Naive thymus-derived CD4-positive, alpha-beta T cell (primary cell): Measurements from ENCODE around the gene TBCA. TPM values are rescaled to one million over a fixed set of nuclear protein-coding genes. Genes with fewer than 3 reads are reported as not detected.

Source experiments
- ATAC-seq: fragments of 150-1000 bp; cut with Tn5 transposase; 2 replicates; pipeline ENCODE4 v1.10.0; 2021; ENCODE audit warnings: mild to moderate bottlenecking, moderate library complexity
- CTCF ChIA-PET: fragments of 350-600 bp; sonication (Branson Sonifier 250); formaldehyde crosslinking; loops from one replicate; lab custom pipeline; 2021; ENCODE audit warnings: antibody characterized with exemption; lab: Charles Lee
- POLR2A ChIA-PET: fragments of 350-600 bp; sonication (Branson Sonifier 250); formaldehyde crosslinking; loops from one replicate; lab custom pipeline; 2021; ENCODE audit warnings: antibody characterized with exemption, inconsistent platforms; lab: Charles Lee
- DNase-seq, 9 donors: peaks; one replicate each; pipeline versions ENCODE4 v3.0.0 to v3.0.0-alpha.2; 2020 to 2022; ENCODE audit warnings: mixed read lengths in 1 of 9
- H3K27ac ChIP-seq: one replicate; pipeline ENCODE4 v1.7.0; 2013; ENCODE audit warnings: mild to moderate bottlenecking, low read depth, low read length, moderate library complexity
- H3K27me3 ChIP-seq, 2 donors: one replicate each; pipeline ENCODE4 v1.7.0; 2013; ENCODE audit warnings: low read length in 2 of 2, mild to moderate bottlenecking in 2 of 2, moderate library complexity in 2 of 2; ENCODE audit not compliant: control insufficient read depth in 2 of 2, insufficient read depth in 2 of 2
- H3K36me3 ChIP-seq, 3 experiments: 1 replicate in 2 of 3; 2 replicates in 1 of 3; pipeline ENCODE4 v1.7.0; 2013; ENCODE audit warnings: low read length in 3 of 3, mild to moderate bottlenecking in 3 of 3, moderate library complexity in 1 of 3; ENCODE audit not compliant: insufficient read depth in 3 of 3, control insufficient read depth in 2 of 3
- H3K4me1 ChIP-seq, 2 donors: one replicate each; pipeline ENCODE4 v1.7.0; 2013; ENCODE audit warnings: low read length in 2 of 2, mild to moderate bottlenecking in 2 of 2, moderate library complexity in 1 of 2; ENCODE audit not compliant: control insufficient read depth in 2 of 2, insufficient read depth in 2 of 2
- H3K4me3 ChIP-seq: 2 replicates; pipeline ENCODE4 v1.7.0; 2013; ENCODE audit warnings: mild to moderate bottlenecking, low read length
- H3K9me3 ChIP-seq, 3 experiments: 1 replicate in 2 of 3; 2 replicates in 1 of 3; pipeline ENCODE4 v1.7.0; 2013; ENCODE audit warnings: low read length in 3 of 3; ENCODE audit not compliant: control insufficient read depth in 2 of 3
- H3K27ac Mint-ChIP-seq, 9 donors: one replicate each; pipeline ENCODE4 v1.8.0; 2020 to 2022; ENCODE audit warnings: mixed read lengths in 9 of 9, mild to moderate bottlenecking in 8 of 9, moderate library complexity in 5 of 9, inconsistent platforms in 2 of 9
- H3K27me3 Mint-ChIP-seq, 5 donors: one replicate each; pipeline ENCODE4 v1.8.0; 2021 to 2022; ENCODE audit warnings: mixed read lengths in 5 of 5, mild to moderate bottlenecking in 1 of 5
- H3K36me3 Mint-ChIP-seq, 5 donors: one replicate each; pipeline ENCODE4 v1.8.0; 2020 to 2022; ENCODE audit warnings: mixed read lengths in 5 of 5, mild to moderate bottlenecking in 3 of 5, inconsistent platforms in 1 of 5
- H3K4me1 Mint-ChIP-seq, 7 donors: one replicate each; pipeline ENCODE4 v1.8.0; 2020 to 2022; ENCODE audit warnings: mixed read lengths in 7 of 7, mild to moderate bottlenecking in 3 of 7, inconsistent platforms in 1 of 7
- H3K4me3 Mint-ChIP-seq, 10 donors: one replicate each; pipeline ENCODE4 v1.8.0; 2020 to 2022; ENCODE audit warnings: mild to moderate bottlenecking in 10 of 10, mixed read lengths in 10 of 10, moderate library complexity in 6 of 10, inconsistent platforms in 2 of 10
- H3K9me3 Mint-ChIP-seq, 11 donors: one replicate each; pipeline ENCODE4 v1.8.0; 2020 to 2022; ENCODE audit warnings: mixed read lengths in 11 of 11, mild to moderate bottlenecking in 4 of 11, inconsistent platforms in 1 of 11, moderate library complexity in 1 of 11
- intact Hi-C, 2 donors: fragments of 100-400 bp; cut with micrococcal nuclease; formaldehyde crosslinking; loops; one replicate each; pipeline ENCODE4 v1.15.1; 2023
- polyA plus RNA-seq, 2 donors: library from polyadenylated mRNA; unstranded; fragments of 300-500 nt; fragmentation: Illumina TruSeq; gene quantifications; one replicate each; pipeline ENCODE4 v1.2.3, GENCODE V29; 2021
- total RNA-seq, 6 experiments: library from RNA in 5 of 6; stranded (reverse) in 5 of 6; gene quantifications; 1 replicate in 5 of 6; 2 replicates in 1 of 6; pipeline ENCODE4 v1.2.3 and lab custom pipeline; 2021 to 2026

Gene TBCA
- total and polyA plus RNA-seq, 7 experiments from 2014 or later, result 71.3 to 141 (median 96.3) TPM

GRCh38 chr5:77725616-77726015 lies 50.5 kb downstream of the TBCA start:
- H3K27ac ChIP-seq, result no peak overlapping the region
- ChIA-PET CTCF (no interaction called here), POLR2A (no interaction called here)
- H3K9me3 Mint-ChIP-seq, result no peaks in the 10 kb centered on the region
- peaks cover 0 to 22% (median 5%) of the 10 kb centered on the region in 5 donors for H3K36me3 Mint-ChIP-seq
- H3K4me1 Mint-ChIP-seq, result peaks cover 2 to 59% (median 36%) of the 10 kb centered on the region in 7 donors
- H3K4me3 ChIP-seq, result no peak overlapping the region
- H3K4me3 Mint-ChIP-seq, result no peak overlapping the region
- no peaks in the 10 kb centered on the region for H3K27me3 Mint-ChIP-seq
- DNase-seq, result no peak
- no peaks in the 10 kb centered on the region for H3K27me3 ChIP-seq
- no peaks in the 10 kb centered on the region for H3K4me1 ChIP-seq
- intact Hi-C loops, result no loop called here
- ATAC-seq, result no peak
- H3K9me3 ChIP-seq, result no peaks in the 10 kb centered on the region
- H3K36me3 ChIP-seq, result no peaks in the 10 kb centered on the region
- no peak overlapping the region for H3K27ac Mint-ChIP-seq

DNA sequence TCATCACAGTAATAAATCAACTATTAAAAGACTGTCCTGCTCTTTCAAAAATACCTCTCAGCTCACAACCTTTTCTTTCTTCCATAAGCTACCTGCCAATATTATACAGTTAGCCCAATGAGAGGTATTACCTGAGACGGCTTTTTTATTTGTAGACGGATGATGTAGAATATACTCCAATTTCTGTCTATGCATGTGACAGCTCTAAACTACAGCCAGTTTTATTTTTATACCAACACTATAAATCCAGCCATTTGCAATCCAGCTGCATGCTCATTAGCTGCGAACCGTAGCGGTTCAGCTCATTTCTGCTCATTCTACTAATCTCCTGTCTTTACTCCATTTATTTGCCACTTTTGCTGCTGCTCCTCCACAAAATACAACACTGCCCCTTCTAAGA lies 51.2 kb downstream of the TBCA start:
- no peaks in the 10 kb centered on the region for H3K9me3 ChIP-seq
- POLR2A ChIA-PET, result no interaction called here
- H3K4me3 ChIP-seq, result no peak overlapping the region
- no peaks in the 10 kb centered on the region for H3K36me3 ChIP-seq
- H3K27me3 ChIP-seq, result no peaks in the 10 kb centered on the region
- peaks cover 0 to 1% of the 10 kb centered on the region in 2 donors for H3K4me1 ChIP-seq
- intact Hi-C loops, result no loop called here
- ATAC-seq, result no peak
- H3K27ac ChIP-seq, result no peak overlapping the region
- H3K36me3 Mint-ChIP-seq, result peaks cover 0 to 20% (median 4%) of the 10 kb centered on the region in 5 donors
- CTCF ChIA-PET, result no interaction called here
- H3K4me1 Mint-ChIP-seq, result peaks cover 4 to 57% (median 36%) of the 10 kb centered on the region in 7 donors
- DNase-seq, result no peak
- H3K9me3 Mint-ChIP-seq, result no peaks in the 10 kb centered on the region
- H3K4me3 Mint-ChIP-seq, result no peak overlapping the region
- no peaks in the 10 kb centered on the region for H3K27me3 Mint-ChIP-seq
- no peak overlapping the region for H3K27ac Mint-ChIP-seq

- Histone ChIP-seq H3K4me1 (peaks cover 0 to 4% of the 10 kb centered on the region in 2 donors), H3K27ac (no peak overlapping the region), H3K9me3 (no peaks in the 10 kb centered on the region), H3K4me3 (no peak overlapping the region), H3K36me3 (no peaks in the 10 kb centered on the region), H3K27me3 (no peaks in the 10 kb centered on the region)
- intact Hi-C loops, result no loop called here
- Mint-ChIP-seq H3K4me3 (no peak overlapping the region), H3K27ac (peak overlapping the region in 3 of 9 donors; percentile 3 to 8 (median 5)), H3K9me3 (no peaks in the 10 kb centered on the region), H3K27me3 (no peaks in the 10 kb centered on the region), H3K36me3 (peaks cover 0 to 25% (median 4%) of the 10 kb centered on the region in 5 donors), H3K4me1 (peaks cover 8 to 50% (median 25%) of the 10 kb centered on the region in 7 donors)
- DNase-seq, result no peak
- ATAC-seq, result no peak
- CTCF ChIA-PET, result interaction anchor here (0.6 to 0.7 kb wide), 2 partner anchors 17 to 1413 kb away, joined by 3 read pairs; no protein-coding TSS in a partner anchor
- POLR2A ChIA-PET, result no interaction called here
These were observed 56.3 kb downstream of the TBCA start for GRCh38 chr5:77719666-77720363.

- Histone ChIP-seq H3K4me3 (no peak overlapping the region), H3K27ac (no peak overlapping the region), H3K36me3 (no peaks in the 10 kb centered on the region), H3K9me3 (no peaks in the 10 kb centered on the region), H3K27me3 (no peaks in the 10 kb centered on the region), H3K4me1 (peaks cover 0 to 4% of the 10 kb centered on the region in 2 donors)
- intact Hi-C loops, result no loop called here
- Mint-ChIP-seq H3K4me3 (peak overlapping the region in 1 of 10 donors; percentile 37), H3K27me3 (no peaks in the 10 kb centered on the region), H3K27ac (peak overlapping the region in 2 of 9 donors; percentile 25 to 38), H3K36me3 (peaks cover 0 to 26% (median 4%) of the 10 kb centered on the region in 5 donors), H3K4me1 (peaks cover 8 to 49% (median 24%) of the 10 kb centered on the region in 7 donors), H3K9me3 (no peaks in the 10 kb centered on the region)
- ATAC-seq, result no peak
- DNase-seq, result no peak
- ChIA-PET POLR2A (no interaction called here), CTCF (interaction anchor here (0.7 kb wide), 1 partner anchor 1414 kb away, joined by 3 read pairs; no protein-coding TSS in a partner anchor)
These were observed 57.1 kb downstream of the TBCA start for GRCh38 chr5:77718934-77719610.

DNA sequence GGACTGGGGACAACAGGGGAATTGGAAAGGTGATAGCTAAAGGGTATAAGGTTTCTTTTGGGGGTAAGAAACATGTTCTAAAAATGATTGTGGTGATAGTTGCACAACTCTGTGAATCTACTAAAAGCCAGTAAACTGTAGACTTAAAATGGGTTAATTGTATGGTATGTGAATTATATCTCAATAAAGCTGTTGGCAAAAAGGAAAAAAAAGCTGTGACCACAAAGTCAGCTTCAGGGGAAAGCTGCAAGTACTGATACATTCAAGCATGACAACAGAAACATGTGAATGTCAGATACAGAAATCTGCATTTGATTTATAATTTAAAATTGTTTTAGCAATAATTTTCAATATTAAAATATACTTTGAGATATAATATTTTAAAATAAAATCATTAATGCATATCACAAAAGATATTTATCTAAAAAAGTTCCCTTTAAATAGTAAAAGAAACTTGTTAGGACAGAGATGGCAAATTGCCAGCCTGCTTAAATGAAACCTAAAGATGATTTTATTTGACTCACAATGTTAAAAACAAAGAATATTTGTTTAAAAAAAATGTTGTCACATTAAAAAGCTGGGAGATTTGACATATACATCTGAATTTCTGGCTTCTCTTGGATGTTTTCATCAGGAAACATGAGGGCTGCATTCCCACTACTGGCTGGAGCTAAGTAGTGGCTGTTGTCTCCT lies 66.0 kb downstream of the TBCA start:
- peaks cover 0 to 1% (median 0%) of the 10 kb centered on the region in 11 donors for H3K9me3 Mint-ChIP-seq
- Histone ChIP-seq H3K27me3 (no peaks in the 10 kb centered on the region), H3K4me3 (no peak overlapping the region), H3K36me3 (peaks cover 0 to 24% (median 11%) of the 10 kb centered on the region in 3 experiments), H3K9me3 (no peaks in the 10 kb centered on the region), H3K4me1 (peaks cover 0 to 4% of the 10 kb centered on the region in 2 donors), H3K27ac (no peak overlapping the region)
- peaks cover 0 to 14% (median 7%) of the 10 kb centered on the region in 7 donors for H3K4me1 Mint-ChIP-seq
- no peak overlapping the region for H3K4me3 Mint-ChIP-seq
- DNase-seq (no peak), ATAC-seq (no peak)
- no peak overlapping the region for H3K27ac Mint-ChIP-seq
- peaks cover 11 to 30% (median 14%) of the 10 kb centered on the region in 5 donors for H3K36me3 Mint-ChIP-seq
- CTCF ChIA-PET, result no interaction called here
- no peaks in the 10 kb centered on the region for H3K27me3 Mint-ChIP-seq
- intact Hi-C loops, result loop anchor here in 1 of 2 donors (2.0 kb wide), 1 partner anchor 19 kb away; no protein-coding TSS in a partner anchor
- POLR2A ChIA-PET, result no interaction called here

- no peaks in the 10 kb centered on the region for H3K9me3 ChIP-seq
- H3K4me3 Mint-ChIP-seq, result no peak overlapping the region
- H3K4me3 ChIP-seq, result no peak overlapping the region
- H3K36me3 ChIP-seq, result peaks cover 0 to 30% (median 13%) of the 10 kb centered on the region in 3 experiments
- H3K27me3 Mint-ChIP-seq, result no peaks in the 10 kb centered on the region
- DNase-seq, result no peak
- no peak overlapping the region for H3K27ac Mint-ChIP-seq
- no peaks in the 10 kb centered on the region for H3K27me3 ChIP-seq
- peaks cover 12 to 34% (median 21%) of the 10 kb centered on the region in 5 donors for H3K36me3 Mint-ChIP-seq
- POLR2A ChIA-PET, result no interaction called here
- ATAC-seq, result no peak
- intact Hi-C loops, result no loop called here
- H3K4me1 ChIP-seq, result peaks cover 0 to 4% of the 10 kb centered on the region in 2 donors
- peaks cover 0 to 10% (median 4%) of the 10 kb centered on the region in 7 donors for H3K4me1 Mint-ChIP-seq
- CTCF ChIA-PET, result interaction anchor here (1.1 kb wide), 1 partner anchor 11 kb away, joined by 3 read pairs; no protein-coding TSS in a partner anchor
- H3K27ac ChIP-seq, result no peak overlapping the region
- peaks cover 0 to 4% (median 0%) of the 10 kb centered on the region in 11 donors for H3K9me3 Mint-ChIP-seq
These were observed 66.8 kb downstream of the TBCA start for GRCh38 chr5:77709340-77709739.
